HG03442 (cell line): ENCODE results near the gene PRKAR1B.

Experiments used
- ATAC-seq: cut with Tn5 transposase; IDR thresholded peaks from one replicate; pipeline ENCODE4 v1.9.1; 2021; ENCODE audit warnings: mild to moderate bottlenecking, moderate library complexity; ENCODE audit not compliant: unreplicated experiment

Gene PRKAR1B

DNA sequence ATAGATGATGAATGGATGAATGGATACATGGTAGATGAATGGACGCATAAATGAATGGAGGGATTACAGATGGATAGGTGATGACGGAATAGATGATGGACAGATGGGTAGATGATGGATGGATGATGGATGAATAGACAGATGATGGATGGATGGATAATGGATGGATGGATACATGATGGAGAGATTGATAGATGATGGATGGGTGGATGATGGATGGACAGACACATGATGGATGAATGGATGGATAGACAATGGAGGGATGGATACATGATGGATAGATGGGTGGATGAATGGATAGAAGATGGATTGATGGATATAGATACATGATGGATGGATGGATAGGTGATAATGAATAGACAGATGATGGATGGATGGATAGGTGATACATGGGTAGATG lies 198.6 kb downstream of the PRKAR1B start:
- ATAC-seq = no peak

DNA sequence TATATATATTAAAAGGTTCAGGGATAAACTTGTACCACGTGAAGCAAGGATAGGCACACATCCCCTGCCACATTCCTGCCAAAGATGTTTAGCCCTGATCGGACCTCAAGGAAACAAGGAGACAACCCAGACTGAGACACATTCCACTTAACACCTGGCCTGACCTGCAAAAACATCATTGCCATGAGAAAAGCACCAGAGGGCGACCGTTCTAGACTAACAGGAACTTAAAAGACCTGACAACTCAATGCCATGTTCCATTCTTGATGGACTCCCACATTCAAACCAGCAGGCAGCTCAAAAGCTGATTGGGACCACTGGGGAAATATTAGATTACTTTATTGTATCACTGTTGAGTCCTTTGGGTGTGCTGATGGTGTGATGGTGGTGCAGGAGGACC lies 199.4 kb downstream of the PRKAR1B start:
- no peak for ATAC-seq

DNA sequence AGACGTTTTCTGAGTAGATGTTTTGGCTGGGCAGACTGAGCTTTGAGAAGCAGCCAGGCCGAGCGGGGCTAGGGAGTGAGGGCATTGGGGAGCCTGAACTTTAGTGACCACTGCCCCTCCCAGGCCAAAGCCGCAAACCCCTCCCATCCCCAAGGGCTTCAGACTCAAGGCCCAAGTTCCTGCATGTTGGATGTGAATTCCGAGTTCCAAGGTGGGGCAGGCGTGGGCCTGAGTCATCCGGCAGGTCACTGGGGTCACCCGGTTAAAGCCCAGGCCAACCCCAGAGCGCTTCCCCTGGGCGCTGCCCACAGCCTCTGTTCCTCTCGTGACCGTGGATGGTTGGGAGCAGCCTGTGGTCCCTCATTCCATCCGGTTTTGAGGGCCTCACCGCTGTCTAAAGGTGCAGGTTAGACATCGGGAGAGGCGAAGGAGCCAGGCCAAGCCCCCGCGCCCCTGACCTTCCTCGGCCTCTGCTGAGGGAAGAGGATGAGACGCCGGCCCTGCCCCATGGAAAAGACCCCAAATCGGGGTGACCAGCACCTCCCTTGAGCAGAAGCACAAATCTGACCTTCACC lies 200.5 kb downstream of the PRKAR1B start:
- no peak for ATAC-seq

DNA sequence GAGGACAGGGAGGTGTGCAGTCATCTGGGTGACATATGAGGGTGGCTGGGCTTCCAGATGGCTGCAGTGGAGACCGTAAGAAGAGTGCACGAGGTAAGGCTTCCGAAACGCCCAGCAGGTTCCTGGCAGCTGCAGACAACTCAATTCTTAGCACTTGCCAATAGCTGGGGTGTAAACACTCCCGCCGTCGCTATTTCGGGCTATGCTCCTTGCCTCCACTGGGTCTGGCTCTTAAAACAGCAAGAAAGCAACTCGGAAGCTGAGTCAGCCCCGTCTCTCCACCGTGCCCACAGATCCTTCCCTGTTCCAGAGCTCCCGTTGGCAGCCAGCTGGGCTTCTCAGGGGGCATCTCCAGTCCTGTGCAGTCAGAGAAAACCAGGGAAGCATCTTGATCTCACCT lies 201.3 kb downstream of the PRKAR1B start:
- no peak for ATAC-seq

DNA sequence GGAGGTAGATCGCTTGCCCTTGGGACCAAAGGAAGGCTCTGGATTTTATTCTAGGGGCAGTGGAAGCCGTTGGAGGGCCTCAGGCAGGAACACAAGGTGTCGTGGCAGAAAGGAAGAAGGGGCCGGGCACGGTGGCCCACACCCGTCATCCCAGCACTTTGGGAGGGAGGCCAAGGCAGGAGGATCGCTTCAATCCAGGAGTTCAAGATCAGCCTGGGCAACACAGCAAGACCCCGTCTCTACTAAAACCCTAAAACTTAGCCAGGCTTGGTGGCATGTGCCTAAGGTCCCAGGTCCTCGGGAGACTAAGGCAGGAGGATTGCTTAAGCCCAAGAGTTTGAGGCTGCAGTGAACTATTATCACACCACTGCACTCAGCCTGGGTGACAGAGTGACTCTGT lies 202.3 kb downstream of the PRKAR1B start:
- ATAC-seq = no peak

DNA sequence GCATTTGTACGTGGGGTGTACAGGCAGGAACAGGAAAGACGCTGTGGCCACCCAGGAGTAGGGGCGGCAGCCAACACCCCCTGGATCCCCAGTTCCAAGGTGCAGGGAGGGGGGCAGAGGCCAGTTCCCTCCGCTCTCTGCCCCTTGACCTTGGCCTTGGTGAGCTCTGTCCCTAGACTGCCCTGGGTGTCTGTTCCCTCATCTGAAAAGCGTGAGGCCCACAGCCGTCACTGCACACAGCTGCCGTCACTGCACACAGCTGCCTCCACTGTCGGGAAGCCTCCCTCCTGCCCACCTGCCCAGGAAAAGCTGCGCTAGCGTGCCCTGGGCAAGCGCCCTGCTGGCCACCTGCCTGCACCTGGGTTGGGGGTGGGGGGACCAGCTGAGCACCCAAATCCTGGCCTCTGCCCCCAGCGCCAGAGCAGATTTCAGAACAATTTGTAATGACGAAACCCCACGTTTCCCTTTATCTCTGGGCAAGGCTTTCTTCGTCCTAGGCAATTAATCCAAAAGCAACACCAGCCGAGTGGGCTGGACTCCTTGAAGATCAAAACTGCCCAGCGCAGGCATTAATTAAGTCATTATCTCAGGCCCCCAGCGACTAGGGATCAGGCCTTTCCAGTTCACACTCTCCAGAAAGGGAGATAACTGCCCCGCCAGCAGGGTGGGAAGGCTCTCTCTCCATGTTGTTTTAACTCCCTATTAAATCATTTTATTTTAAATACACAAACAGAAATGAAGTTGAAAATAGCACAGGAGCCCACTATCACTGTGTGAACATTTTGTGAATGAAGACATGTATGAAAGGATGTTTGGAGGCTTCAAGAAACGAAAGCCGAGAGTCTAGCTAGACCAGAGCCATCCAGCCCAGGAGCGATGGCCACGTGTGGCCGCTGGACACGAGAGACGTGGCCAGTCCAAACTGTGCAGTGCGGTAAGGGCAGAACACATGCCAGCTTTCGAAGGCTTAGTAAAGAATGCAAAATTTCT lies 203.4 kb downstream of the PRKAR1B start:
- ATAC-seq = no peak

DNA sequence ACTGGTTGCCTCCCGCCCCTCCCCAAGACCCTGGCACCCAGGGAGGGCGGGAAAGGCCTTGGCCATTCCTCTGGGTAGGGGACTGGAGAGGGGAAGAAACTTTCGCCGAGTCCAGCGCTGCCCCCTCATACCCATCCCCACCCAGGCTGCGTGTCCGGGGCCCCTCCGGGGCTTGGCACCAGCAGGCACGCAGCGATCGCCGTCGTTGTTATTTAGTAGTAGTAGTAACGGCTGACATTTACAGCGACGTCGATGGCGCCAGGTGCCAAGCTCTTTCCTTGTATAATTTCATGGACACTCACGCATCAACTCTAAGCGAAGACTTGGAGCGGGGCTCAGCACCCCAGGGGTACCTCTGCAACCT lies 204.1 kb downstream of the PRKAR1B start:
- no peak for ATAC-seq

DNA sequence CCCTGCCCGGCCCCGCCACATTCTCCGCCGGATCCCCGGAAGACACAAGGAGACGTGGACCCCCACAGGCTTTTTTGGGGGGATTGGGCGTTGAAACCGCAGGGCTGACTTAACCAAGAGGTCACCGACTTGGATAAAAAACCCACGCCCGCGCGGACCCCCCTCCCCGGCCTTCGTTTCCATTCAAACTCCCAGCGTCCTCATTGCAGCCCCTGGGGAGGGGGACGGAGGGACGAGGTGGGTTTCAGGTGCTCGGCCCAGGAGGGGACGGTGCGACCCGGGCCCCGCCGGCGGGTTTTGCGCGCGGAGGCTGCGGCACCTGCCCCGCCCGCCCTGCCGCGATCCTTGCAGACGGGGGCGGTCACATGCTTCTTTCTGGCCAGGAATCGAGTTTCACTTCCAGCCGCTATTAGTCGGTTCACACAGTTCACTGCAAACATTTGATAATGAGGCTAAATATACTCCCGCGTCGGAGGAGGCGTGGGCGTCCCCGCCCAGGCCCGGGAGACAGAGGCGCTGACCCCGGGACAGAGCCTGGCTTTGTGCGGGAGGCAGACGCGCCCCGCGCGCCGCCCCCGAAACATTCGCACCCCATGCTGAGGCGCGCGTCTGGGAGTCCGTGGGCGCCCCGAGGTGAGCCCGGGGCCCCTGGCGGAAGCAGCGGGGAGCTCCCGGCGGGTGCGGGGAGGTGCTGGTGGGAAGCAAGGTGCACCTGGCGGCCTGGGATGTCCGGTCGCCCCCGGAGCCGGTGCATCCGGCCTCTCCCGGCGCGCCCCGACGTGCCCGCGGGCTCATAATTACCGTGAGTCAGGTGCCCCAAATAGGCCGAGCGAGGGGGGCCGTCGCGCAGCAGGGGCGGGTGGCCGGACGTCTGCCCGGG lies 204.8 kb downstream of the PRKAR1B start:
- ATAC-seq = no peak

DNA sequence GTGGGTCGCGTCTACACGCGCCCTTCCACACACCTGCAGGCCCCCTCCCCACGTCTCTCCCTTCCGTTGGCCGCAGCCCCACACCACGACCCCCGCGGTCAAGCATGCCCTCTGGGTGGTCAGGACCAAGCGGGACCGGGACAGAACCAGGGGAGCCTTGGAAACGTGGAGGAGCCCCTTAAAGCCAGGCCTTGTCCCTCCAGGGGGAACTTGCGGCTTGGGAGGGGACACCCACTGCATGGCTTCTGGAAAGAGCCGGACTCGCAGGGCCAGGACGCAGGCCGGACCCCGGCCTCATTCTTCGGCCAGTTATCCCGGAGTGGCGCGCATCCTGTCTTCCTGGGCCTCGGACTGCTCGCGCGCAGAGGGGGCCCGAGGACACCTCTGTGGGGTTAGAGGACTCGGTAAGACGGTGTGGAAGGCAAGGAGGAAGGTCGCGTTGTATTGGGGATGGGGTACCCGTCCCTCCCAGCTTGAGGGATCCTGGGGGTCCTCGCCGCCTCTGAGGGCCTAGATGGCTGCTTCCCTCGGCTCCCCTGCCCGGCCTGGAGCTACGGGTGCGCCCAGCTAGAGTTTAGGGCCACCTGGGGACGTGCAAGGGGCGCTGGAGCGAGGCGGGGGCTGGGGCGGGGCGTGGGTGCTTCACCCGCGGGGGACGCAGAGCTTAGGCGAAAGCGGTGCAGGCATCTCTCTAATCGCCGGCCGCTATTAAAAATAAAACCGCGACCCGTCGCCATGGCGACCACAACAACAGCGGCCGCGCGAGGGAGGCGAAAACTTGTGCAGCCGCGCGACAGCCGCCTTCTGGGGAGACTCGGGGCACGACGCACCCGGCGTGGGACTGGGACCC lies 205.6 kb downstream of the PRKAR1B start:
- ATAC-seq = no peak

DNA sequence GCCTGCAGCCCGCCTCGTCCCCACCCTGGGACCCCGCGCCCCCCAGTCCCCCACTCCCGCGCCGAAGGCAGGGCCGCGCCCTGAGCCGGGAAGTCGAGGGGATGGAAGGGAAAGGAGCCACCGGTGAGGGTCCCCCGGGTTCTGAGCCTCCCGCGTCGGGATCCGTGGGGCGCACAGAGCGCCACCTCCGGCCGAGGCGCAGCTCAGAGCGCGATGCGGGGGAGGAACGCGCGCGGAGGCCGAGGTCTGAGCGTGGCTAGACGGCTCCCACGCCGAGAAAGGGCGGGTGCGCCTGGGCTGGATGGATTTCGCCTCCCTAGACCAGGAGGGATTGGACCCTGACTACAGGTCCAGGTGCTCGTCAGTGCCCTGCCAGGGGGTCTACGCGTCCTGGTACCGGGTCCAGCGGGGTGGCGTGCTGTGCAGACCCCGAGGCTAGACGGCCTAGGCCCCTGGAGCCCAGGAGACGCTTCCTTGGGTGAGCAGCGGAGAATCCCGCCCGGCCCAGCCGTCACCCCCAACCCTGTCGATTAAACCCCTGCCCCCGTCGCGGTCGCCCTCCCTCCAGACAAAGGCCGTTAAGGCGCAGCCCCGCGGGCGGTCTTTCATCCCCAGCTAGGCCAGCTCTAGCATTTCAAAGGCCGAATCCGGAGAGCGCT lies 206.4 kb downstream of the PRKAR1B start:
- no peak for ATAC-seq

DNA sequence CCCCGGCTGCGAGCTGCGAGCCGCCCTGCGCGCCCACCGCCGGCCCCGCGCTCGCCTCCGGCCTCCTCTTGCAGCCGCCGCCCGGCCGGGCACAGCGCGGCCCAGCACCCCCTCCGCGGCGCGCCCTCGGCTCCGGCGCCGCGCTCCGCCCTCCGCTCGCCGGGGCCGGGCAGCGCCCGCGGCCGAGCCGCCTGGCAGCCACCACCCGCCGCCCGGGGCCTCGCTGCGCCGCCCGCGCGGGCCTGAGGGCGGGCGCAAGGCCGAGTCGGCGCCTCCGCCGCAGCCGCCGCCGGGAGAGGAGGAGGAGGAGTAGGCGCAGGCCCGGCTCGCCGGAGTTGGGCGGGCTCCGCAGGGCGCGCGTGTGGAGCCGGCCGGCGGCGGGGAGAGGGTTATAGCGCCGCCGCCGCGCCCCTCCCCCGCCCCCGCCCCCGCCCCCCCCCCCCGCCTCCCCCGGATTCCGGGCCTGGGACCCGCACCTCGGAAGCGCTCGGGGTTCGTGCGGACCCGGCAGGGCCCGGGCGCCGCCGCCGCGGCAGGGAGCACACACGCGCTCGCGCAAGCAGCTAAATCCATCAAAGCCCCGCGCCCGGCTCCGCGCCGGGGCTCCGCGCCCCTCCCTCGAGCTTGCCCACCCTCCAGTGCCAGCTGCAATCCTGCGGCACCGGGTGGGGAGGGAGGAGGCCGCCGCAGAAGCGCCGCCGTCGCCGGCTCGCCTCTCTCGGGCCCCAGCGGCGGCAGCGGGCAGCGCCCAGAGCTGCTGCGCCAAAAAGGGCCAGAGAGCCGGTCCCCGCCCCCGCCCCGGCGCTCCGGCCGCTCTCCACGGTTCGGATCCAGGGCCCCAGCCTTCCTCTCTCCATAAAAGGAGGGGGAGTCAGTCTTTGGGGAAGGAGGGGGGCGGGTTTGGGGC lies 207.3 kb downstream of the PRKAR1B start, which contains the start of gene PDGFA:
Gene PDGFA, minus strand, starts transcription at position 363 of the 907 bp plus-strand sequence. CDS start 845 bp downstream, outside the sequence.
- no peak for ATAC-seq

DNA sequence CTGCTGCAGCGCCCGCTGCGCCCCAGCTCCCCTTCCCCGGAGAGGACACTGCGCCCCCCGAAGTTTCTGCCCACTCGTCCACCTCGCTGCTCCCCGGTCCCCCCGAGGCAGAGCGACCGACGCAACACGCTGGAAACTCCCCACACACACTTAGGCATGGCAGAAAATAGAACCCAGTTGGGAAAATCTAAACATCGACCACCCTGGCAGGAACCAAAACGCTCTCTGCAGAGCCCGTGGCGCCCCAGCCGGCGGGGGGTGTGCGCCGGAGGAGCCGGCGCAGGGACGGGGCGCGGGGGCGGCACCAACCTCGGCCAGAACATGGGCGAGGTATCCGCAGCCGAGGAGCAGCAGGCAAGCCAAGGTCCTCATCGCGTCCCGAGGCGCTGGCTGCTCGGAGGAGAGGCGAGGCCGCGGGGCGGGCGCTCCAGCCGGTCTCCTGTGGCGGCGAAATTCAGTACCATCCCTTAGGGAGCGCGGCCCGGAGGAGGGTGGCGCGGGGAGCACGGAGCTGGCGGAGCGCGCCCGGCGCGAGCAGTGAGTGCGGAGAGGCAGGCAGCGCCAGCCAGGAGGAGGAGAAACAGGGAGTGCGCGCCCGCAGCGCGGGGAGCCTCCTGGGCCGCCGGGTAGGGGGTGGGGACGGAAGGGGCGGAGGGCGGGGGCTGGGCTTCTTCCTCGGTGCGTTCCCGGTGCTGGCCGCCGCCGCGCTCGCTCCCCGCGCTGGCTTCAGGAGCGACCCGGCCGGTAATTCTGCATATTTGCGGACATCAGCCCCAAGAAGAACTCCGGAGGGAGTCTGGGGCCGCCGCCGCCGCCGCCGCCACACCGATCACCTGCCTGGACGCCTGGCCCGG lies 208.2 kb downstream of the PRKAR1B start:
- no peak for ATAC-seq

DNA sequence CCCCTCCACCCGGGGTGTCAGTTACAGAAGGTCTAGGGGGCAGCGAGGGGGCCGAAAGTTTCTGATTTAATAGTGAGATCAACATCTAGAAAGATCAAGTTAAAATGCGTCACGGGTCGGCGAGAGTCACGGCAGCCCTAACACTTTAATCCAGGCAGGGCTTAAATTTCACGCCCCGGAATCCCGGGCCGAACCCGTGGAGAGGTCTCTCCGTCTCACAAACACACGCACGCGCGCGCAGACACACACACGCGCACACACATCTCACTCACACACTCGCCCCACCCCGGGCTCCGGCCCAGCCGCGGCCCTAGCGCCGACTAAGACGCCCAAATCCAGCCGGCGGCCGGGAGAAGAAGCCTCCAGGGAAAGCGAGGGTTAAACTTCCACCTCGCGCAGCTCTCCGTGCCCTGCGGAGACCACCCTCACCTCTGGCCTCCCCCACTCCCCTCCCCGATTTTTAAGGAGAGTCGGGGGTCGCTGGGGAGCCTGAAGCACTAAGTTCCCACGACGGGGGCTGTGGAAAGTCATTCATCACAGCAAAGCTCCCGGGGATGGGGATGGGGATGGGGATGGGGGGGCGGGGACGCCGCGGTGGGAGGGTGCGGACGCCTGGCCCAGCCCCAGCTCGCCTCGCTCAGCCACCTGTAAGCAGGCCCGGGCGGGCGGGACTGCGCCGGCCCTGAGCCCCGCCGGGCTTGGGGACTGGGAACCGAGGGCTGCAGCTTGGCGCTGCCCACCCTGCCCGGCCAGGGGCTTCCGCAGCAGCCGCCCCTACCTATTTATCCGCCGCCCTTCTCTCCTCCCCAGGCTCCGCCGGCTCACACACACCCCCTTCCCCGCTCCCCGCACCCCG lies 209.1 kb downstream of the PRKAR1B start:
- no peak for ATAC-seq

DNA sequence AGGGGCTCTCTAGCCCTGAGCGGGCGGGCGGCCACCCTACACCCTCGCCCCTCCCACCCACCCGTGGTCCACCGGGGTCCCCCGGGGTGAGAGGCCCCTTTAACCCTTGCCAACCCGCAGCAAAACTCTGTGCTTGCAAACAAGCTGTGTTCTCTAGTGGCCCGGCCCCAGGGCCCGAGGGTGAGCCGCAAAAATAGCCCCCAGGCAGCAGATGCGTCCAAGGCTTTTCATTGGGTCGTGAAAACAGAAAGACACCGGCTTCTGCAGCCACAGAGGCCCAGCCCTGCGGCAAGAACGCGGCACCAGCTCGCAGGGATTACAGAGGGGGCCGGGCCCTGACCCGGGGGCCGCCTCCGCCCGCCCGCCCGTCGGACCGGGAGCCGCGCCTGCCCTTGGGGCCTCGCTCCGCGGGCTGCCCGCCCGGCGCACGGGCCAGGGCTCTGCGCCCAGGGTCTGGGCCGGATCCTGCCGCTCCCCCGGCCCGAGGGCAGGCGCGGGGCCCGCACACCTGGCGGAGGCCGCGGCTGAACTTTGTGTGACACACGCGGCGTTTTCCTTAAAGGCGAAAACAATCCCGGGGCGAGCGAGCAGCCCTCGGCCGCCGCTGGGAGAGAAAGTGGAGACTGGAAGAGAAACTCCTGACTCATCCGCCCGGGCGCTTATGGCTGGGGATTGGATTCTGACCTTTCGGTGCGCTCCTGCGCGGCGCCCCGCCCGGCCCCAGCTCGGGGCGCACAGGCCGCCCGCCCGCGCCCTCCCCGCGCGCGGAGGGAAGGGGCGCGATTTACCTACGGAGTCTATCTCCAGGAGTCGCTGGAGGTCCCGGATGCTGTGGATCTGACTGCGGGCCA lies 210.2 kb downstream of the PRKAR1B start:
- no peak for ATAC-seq

DNA sequence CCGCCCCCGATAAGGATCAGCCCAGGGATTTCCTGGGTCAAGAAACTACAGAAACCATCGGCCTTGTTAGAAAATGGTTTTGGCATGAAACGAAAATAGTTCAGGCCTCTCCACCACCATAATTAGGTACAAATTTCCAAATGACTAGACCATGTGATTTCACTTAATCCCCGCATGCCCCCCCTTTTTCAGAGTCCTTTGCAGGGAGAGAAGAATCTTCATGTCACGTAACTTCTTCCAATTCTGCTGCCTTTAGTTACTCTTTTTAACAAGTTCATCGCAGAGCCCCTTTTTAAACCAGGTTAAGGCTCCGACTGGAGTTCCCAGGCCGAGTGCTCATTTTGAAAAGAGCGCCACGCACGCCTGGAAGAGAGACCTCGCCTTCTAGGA lies 210.9 kb downstream of the PRKAR1B start:
- no peak for ATAC-seq

DNA sequence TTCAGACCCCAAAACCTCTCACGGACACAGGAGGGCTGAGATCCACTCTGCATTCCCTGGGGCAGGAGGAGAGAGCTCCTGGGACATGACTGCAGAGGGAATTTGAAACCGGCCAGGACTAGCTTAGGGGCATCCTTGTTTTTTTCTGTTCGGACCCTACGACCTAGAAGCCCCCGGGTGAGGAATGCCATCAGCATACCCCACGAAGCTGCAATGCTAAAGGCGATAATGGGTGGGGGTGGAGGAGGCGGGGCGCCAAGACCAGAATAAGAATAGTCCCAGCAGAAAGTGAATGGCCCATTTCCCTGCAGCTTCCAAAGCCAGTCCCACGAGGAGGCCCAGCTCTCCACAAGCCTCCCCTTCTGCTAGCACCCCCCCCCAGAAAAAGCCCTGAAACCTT lies 211.5 kb downstream of the PRKAR1B start:
- ATAC-seq = no peak
